Measurements from ENCODE around the gene RRP8. TPM values are rescaled to one million over a fixed set of nuclear protein-coding genes. Genes with fewer than 3 reads are reported as not detected.

The RRP8 gene
- total RNA-seq, 2 experiments from 2014 or later: 39.6 to 43.1 TPM

- POLR2A ChIA-PET: no interaction called here
- H3K27me3 Mint-ChIP-seq: no peaks in the 10 kb centered on the region
- CTCF ChIA-PET: interaction anchor here (1.0 to 1.5 kb wide), 4 partner anchors 13 to 147 kb away, joined by 3 read pairs; partner anchors contain the start of genes ARFIP2 and TIMM10B
These were observed 25.1 kb upstream of the RRP8 start for GRCh38 chr11:6628526-6628925.

GRCh38 chr11:6627762-6628241 lies 24.4 kb upstream of the RRP8 start:
- ChIA-PET POLR2A (interaction anchor here (0.6 to 1.4 kb wide), 2 partner anchors 9 to 15 kb away, joined by 3 to 6 read pairs; partner anchors contain the start of gene TPP1), CTCF (interaction anchor here (0.6 to 1.5 kb wide), 8 partner anchors 14 to 146 kb away, joined by 3 to 4 read pairs (median 3); partner anchors contain the start of genes ARFIP2, MRPL17, TAF10 and TIMM10B)
- ATAC-seq (peak; percentile 73), DNase-seq (peak; percentile 49)
- peak overlapping the region; percentile 77 for H3K27ac Mint-ChIP-seq
- no peak for TF ChIP-seq CTCF (IDR thresholded peaks at IDR 0.05)
- H3K27me3 Mint-ChIP-seq: no peaks in the 10 kb centered on the region
- peaks cover 3% of the 10 kb centered on the region for H3K36me3 Mint-ChIP-seq (ENCODE audit: low read depth)
- H3K9me3 Mint-ChIP-seq: no peaks in the 10 kb centered on the region
- H3K4me1 Mint-ChIP-seq (ENCODE audit: low read depth): peaks cover 18% of the 10 kb centered on the region
- H3K4me3 Mint-ChIP-seq: peak overlapping the region; percentile 26
- intact Hi-C loops (cut with micrococcal nuclease): no loop called here

More at GRCh38 chr11:6628526-6628925, 25.1 kb upstream of the RRP8 start:
- no peaks in the 10 kb centered on the region for H3K9me3 Mint-ChIP-seq
- H3K4me3 Mint-ChIP-seq: no peak overlapping the region
- DNase-seq (no peak), ATAC-seq (no peak)
- peaks cover 19% of the 10 kb centered on the region for H3K4me1 Mint-ChIP-seq (ENCODE audit: low read depth)
- intact Hi-C loops (cut with micrococcal nuclease): no loop called here
- peaks cover 3% of the 10 kb centered on the region for H3K36me3 Mint-ChIP-seq (ENCODE audit: low read depth)
- TF ChIP-seq CTCF (IDR thresholded peaks at IDR 0.05): no peak
- no peak overlapping the region for H3K27ac Mint-ChIP-seq

GRCh38 chr11:6626971-6627761 lies 23.8 kb upstream of the RRP8 start:
- Mint-ChIP-seq H3K27ac (peak overlapping the region; percentile 77), H3K36me3 (ENCODE audit: low read depth) (peaks cover 3% of the 10 kb centered on the region), H3K27me3 (no peaks in the 10 kb centered on the region), H3K4me3 (peak overlapping the region; percentile 26), H3K4me1 (ENCODE audit: low read depth) (peaks cover 14% of the 10 kb centered on the region), H3K9me3 (no peaks in the 10 kb centered on the region)
- intact Hi-C loops (cut with micrococcal nuclease): no loop called here
- ChIA-PET POLR2A (interaction anchor here (0.6 to 1.4 kb wide), 3 partner anchors 8 to 20 kb away, joined by 3 to 6 read pairs (median 3); partner anchors contain the start of gene TPP1), CTCF (interaction anchor here (0.6 to 1.3 kb wide), 8 partner anchors 15 to 145 kb away, joined by 3 to 4 read pairs (median 3); partner anchors contain the start of genes ARFIP2, MRPL17, TAF10 and TIMM10B)
- TF ChIP-seq CTCF (IDR thresholded peaks at IDR 0.05): no peak
- ATAC-seq: peak; percentile 15
- no peak for DNase-seq

- Mint-ChIP-seq H3K36me3 (ENCODE audit: low read depth) (no peaks in the 10 kb centered on the region), H3K4me1 (ENCODE audit: low read depth) (peaks cover 14% of the 10 kb centered on the region), H3K9me3 (no peaks in the 10 kb centered on the region), H3K27me3 (no peaks in the 10 kb centered on the region), H3K4me3 (no peak overlapping the region), H3K27ac (no peak overlapping the region)
- TF ChIP-seq CTCF (IDR thresholded peaks at IDR 0.05): no peak
- CTCF ChIA-PET: interaction anchor here (0.9 to 1.0 kb wide), 2 partner anchors 13 to 57 kb away, joined by 3 to 4 read pairs; partner anchors contain the start of gene MRPL17
- DNase-seq (no peak), ATAC-seq (no peak)
- intact Hi-C loops (cut with micrococcal nuclease): no loop called here
- POLR2A ChIA-PET: no interaction called here
These were observed 22.5 kb upstream of the RRP8 start for GRCh38 chr11:6625832-6626420.
